Ovary (tissue), 3 donors: ENCODE data around the gene HMOX1.

Experiments used
- CTCF ChIP-seq, 3 donors: fragments of 450-650 bp in 2 of 3; fragments of 200-600 bp in 1 of 3; IDR thresholded peaks; one replicate each; pipeline versions ENCODE4 v1.5.1 to v1.8.0; 2016 to 2022; ENCODE audit warnings: antibody characterized with exemption in 3 of 3, mild to moderate bottlenecking in 1 of 3
- EP300 ChIP-seq: sonication (generic); formaldehyde crosslinking; IDR thresholded peaks from one replicate; pipeline ENCODE4 v1.6.1; 2017; ENCODE audit warnings: antibody characterized with exemption
- POLR2A ChIP-seq: fragments of 450-650 bp; IDR thresholded peaks from one replicate; pipeline ENCODE4 v1.6.1; 2017; ENCODE audit warnings: antibody characterized with exemption, mild to moderate bottlenecking, moderate library complexity
- donor health status: DM: no; HTN: no; CAD: no.

- no peak for TF ChIP-seq POLR2A
- no peak for TF ChIP-seq CTCF (IDR thresholded peaks at IDR 0.05)
- no peak for TF ChIP-seq EP300
Measured at GRCh38 chr22:35410663-35411034, 29.8 kb downstream of the HMOX1 start.
